ENCODE measurements around the gene HOXD12.

DNA sequence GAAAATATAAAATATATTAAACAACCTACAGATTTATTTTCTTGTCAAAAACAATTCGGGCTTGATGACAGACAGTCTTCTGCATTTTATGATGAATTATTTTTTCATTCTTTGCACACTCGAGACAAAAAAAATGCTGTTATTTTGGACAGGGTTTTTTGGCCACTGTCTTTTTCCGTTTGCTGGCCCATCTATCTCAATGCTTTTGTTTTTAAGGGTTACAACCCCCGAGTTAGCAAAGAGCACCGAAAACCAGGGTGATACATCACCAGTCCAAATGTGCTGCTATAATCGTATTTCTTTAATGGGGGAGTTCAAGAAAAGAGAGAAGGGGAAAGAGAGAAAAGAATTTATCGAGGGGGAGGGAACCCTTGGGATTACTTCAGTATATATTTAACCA, 23.5 kb upstream of the HOXD12 start:
- TF ChIP-seq CTCF (IDR thresholded peaks at IDR 0.05; ENCODE audit: poor library complexity, severe bottlenecking): no peak
- TF ChIP-seq EZH2 (IDR thresholded peaks at IDR 0.05; ENCODE audit: borderline replicate concordance, insufficient read depth, low read length, poor library complexity, severe bottlenecking): no peak
- no peak for TF ChIP-seq EP300 (conservative IDR thresholded peaks at IDR 0.05; ENCODE audit: poor library complexity, severe bottlenecking)

Measured in neural cell (in vitro differentiated cells).